ENCODE data around the gene NPL.

NPL gene

GRCh38 chr1:182850319-182850718 is 60.7 kb downstream of the NPL start:
- DNase-seq (ENCODE audit: insufficient read length): no peak
- TF ChIP-seq POLR2AphosphoS5 (IDR thresholded peaks at IDR 0.05; ENCODE audit: low read depth, low read length) (no peak), POLR2A (IDR thresholded peaks at IDR 0.05; ENCODE audit: low read depth, low read length) (no peak), TAF1 (IDR thresholded peaks at IDR 0.05; ENCODE audit: borderline replicate concordance, low read depth, low read length) (no peak)
- no peak for FAIRE-seq

GRCh38 chr1:182851825-182852224 is 62.3 kb downstream of the NPL start:
- TF ChIP-seq TAF1 (IDR thresholded peaks at IDR 0.05; ENCODE audit: borderline replicate concordance, low read depth, low read length) (no peak), POLR2AphosphoS5 (IDR thresholded peaks at IDR 0.05; ENCODE audit: low read depth, low read length) (no peak), POLR2A (IDR thresholded peaks at IDR 0.05; ENCODE audit: low read depth, low read length) (peak; percentile 18; the same call in 1 of the 2 replicates)
- DNase-seq (ENCODE audit: insufficient read length) (no peak), FAIRE-seq (no peak)

- DNase-seq (ENCODE audit: insufficient read length) (no peak), FAIRE-seq (no peak)
- TF ChIP-seq POLR2AphosphoS5 (IDR thresholded peaks at IDR 0.05; ENCODE audit: low read depth, low read length) (no peak), POLR2A (IDR thresholded peaks at IDR 0.05; ENCODE audit: low read depth, low read length) (no peak), TAF1 (IDR thresholded peaks at IDR 0.05; ENCODE audit: borderline replicate concordance, low read depth, low read length) (no peak)
Observed at GRCh38 chr1:182855911-182856310, 66.3 kb downstream of the NPL start.

GRCh38 chr1:182857212-182857611 is 67.6 kb downstream of the NPL start:
- DNase-seq (ENCODE audit: insufficient read length) (no peak), FAIRE-seq (no peak)
- no peak for TF ChIP-seq POLR2AphosphoS5 (IDR thresholded peaks at IDR 0.05; ENCODE audit: low read depth, low read length)
- TF ChIP-seq TAF1 (IDR thresholded peaks at IDR 0.05; ENCODE audit: borderline replicate concordance, low read depth, low read length): no peak

GRCh38 chr1:182860658-182861057 is 71.1 kb downstream of the NPL start:
- FAIRE-seq (no peak), DNase-seq (ENCODE audit: insufficient read length) (no peak)
- TF ChIP-seq POLR2AphosphoS5 (IDR thresholded peaks at IDR 0.05; ENCODE audit: low read depth, low read length) (no peak), POLR2A (IDR thresholded peaks at IDR 0.05; ENCODE audit: low read depth, low read length) (peak; percentile 17; the same call in 1 of the 2 replicates), TAF1 (IDR thresholded peaks at IDR 0.05; ENCODE audit: borderline replicate concordance, low read depth, low read length) (no peak)

GRCh38 chr1:182861994-182862393 is 72.4 kb downstream of the NPL start:
- FAIRE-seq (no peak), DNase-seq (ENCODE audit: insufficient read length) (no peak)

GRCh38 chr1:182862827-182863226 is 73.3 kb downstream of the NPL start:
- FAIRE-seq: no peak
- no peak for TF ChIP-seq TAF1 (IDR thresholded peaks at IDR 0.05; ENCODE audit: borderline replicate concordance, low read depth, low read length)
- TF ChIP-seq POLR2A (IDR thresholded peaks at IDR 0.05; ENCODE audit: low read depth, low read length): no peak
- TF ChIP-seq POLR2AphosphoS5 (IDR thresholded peaks at IDR 0.05; ENCODE audit: low read depth, low read length): no peak

More at GRCh38 chr1:182861994-182862393, 72.4 kb downstream of the NPL start:
- no peak for TF ChIP-seq TAF1 (IDR thresholded peaks at IDR 0.05; ENCODE audit: borderline replicate concordance, low read depth, low read length)
- TF ChIP-seq POLR2A (IDR thresholded peaks at IDR 0.05; ENCODE audit: low read depth, low read length): no peak

GRCh38 chr1:182863940-182864339 is 74.4 kb downstream of the NPL start:
- no peak for TF ChIP-seq TAF1 (IDR thresholded peaks at IDR 0.05; ENCODE audit: borderline replicate concordance, low read depth, low read length)
- TF ChIP-seq POLR2A (IDR thresholded peaks at IDR 0.05; ENCODE audit: low read depth, low read length): no peak
- no peak for TF ChIP-seq POLR2AphosphoS5 (IDR thresholded peaks at IDR 0.05; ENCODE audit: low read depth, low read length)
- DNase-seq (ENCODE audit: insufficient read length) (no peak), FAIRE-seq (no peak)

More at GRCh38 chr1:182862827-182863226, 73.3 kb downstream of the NPL start:
- DNase-seq (ENCODE audit: insufficient read length): no peak

- no peak for TF ChIP-seq POLR2A (IDR thresholded peaks at IDR 0.05; ENCODE audit: low read depth, low read length)
- no peak for TF ChIP-seq POLR2AphosphoS5 (IDR thresholded peaks at IDR 0.05; ENCODE audit: low read depth, low read length)
- TF ChIP-seq TAF1 (IDR thresholded peaks at IDR 0.05; ENCODE audit: borderline replicate concordance, low read depth, low read length): no peak
- FAIRE-seq (no peak), DNase-seq (ENCODE audit: insufficient read length) (no peak)
Observed at GRCh38 chr1:182867861-182868260, 78.3 kb downstream of the NPL start.

GRCh38 chr1:182869241-182869666 is 79.7 kb downstream of the NPL start:
- DNase-seq (ENCODE audit: insufficient read length) (no peak), FAIRE-seq (no peak)
- TF ChIP-seq TAF1 (IDR thresholded peaks at IDR 0.05; ENCODE audit: borderline replicate concordance, low read depth, low read length) (no peak), POLR2AphosphoS5 (IDR thresholded peaks at IDR 0.05; ENCODE audit: low read depth, low read length) (no peak), POLR2A (IDR thresholded peaks at IDR 0.05; ENCODE audit: low read depth, low read length) (no peak)

GRCh38 chr1:182872881-182873280 is 83.3 kb downstream of the NPL start:
- DNase-seq (ENCODE audit: insufficient read length) (no peak), FAIRE-seq (no peak)
- no peak for TF ChIP-seq POLR2A (IDR thresholded peaks at IDR 0.05; ENCODE audit: low read depth, low read length)
- TF ChIP-seq TAF1 (IDR thresholded peaks at IDR 0.05; ENCODE audit: borderline replicate concordance, low read depth, low read length): no peak
- no peak for TF ChIP-seq POLR2AphosphoS5 (IDR thresholded peaks at IDR 0.05; ENCODE audit: low read depth, low read length)

- TF ChIP-seq POLR2AphosphoS5 (IDR thresholded peaks at IDR 0.05; ENCODE audit: low read depth, low read length) (no peak), POLR2A (IDR thresholded peaks at IDR 0.05; ENCODE audit: low read depth, low read length) (no peak), TAF1 (IDR thresholded peaks at IDR 0.05; ENCODE audit: borderline replicate concordance, low read depth, low read length) (no peak)
- DNase-seq (ENCODE audit: insufficient read length) (no peak), FAIRE-seq (no peak)
Observed at GRCh38 chr1:182875889-182876288, 86.3 kb downstream of the NPL start.

- FAIRE-seq: no peak
- no peak for DNase-seq (ENCODE audit: insufficient read length)
- TF ChIP-seq POLR2A (IDR thresholded peaks at IDR 0.05; ENCODE audit: low read depth, low read length): no peak
- TF ChIP-seq TAF1 (IDR thresholded peaks at IDR 0.05; ENCODE audit: borderline replicate concordance, low read depth, low read length): no peak
- no peak for TF ChIP-seq POLR2AphosphoS5 (IDR thresholded peaks at IDR 0.05; ENCODE audit: low read depth, low read length)
Observed at GRCh38 chr1:182877331-182877730, 87.8 kb downstream of the NPL start.

Data from GM12892 (cell line).